ENCODE results near the gene RAMP1.
"Not testable (repeated sequence)": the region's sequence is repeated elsewhere in the genome, so short reads cannot be mapped to it uniquely, and the experiment has no call there.

The RAMP1 gene

GRCh38 chr2:237833546-237833945 lies 25.9 kb upstream of the RAMP1 start:
- H3K27ac ChIP-seq = no peak overlapping the region
- no peaks in the 10 kb centered on the region for H3K9me3 ChIP-seq
- no peak overlapping the region for H3K4me2 ChIP-seq
- H3K27me3 ChIP-seq = no peaks in the 10 kb centered on the region
- H3K4me1 ChIP-seq = peaks cover 9% of the 10 kb centered on the region
- no peak overlapping the region for H3K4me3 ChIP-seq
- no peak for TF ChIP-seq Cebpa-rat (IDR thresholded peaks at IDR 0.05)
- H3K9ac ChIP-seq = no peak overlapping the region
- H3K36me3 ChIP-seq = no peaks in the 10 kb centered on the region
- H4K20me1 ChIP-seq = no peaks in the 10 kb centered on the region

DNA sequence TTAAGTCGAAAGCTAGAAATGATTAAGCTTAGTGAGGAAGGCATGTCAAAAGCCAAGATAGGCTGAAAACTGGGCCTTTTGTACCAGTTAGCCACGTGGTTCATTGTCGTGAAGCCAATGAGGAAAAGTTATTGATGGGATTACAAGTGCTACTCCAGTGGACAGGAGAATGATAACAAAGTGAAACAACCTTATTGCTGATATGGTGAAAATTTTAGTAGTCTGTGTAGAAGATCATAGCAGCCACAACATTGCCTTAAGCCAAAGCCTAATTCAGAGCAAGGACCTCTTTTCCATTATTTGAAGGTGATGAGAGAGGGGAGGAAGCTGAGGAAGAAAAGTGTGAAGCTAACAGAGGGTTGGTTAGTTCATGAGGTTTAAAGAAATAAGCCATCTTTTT lies 24.1 kb upstream of the RAMP1 start:
- H3K27ac ChIP-seq = no peak overlapping the region
- H4K20me1 ChIP-seq = no peaks in the 10 kb centered on the region
- no peak overlapping the region for H3K9ac ChIP-seq
- TF ChIP-seq Cebpa-rat (IDR thresholded peaks at IDR 0.05) = no peak
- H3K4me1 ChIP-seq = peaks cover 9% of the 10 kb centered on the region
- no peaks in the 10 kb centered on the region for H3K36me3 ChIP-seq
- no peaks in the 10 kb centered on the region for H3K27me3 ChIP-seq
- H3K4me2 ChIP-seq = no peak overlapping the region
- H3K4me3 ChIP-seq = no peak overlapping the region
- H3K9me3 ChIP-seq = no peaks in the 10 kb centered on the region

DNA sequence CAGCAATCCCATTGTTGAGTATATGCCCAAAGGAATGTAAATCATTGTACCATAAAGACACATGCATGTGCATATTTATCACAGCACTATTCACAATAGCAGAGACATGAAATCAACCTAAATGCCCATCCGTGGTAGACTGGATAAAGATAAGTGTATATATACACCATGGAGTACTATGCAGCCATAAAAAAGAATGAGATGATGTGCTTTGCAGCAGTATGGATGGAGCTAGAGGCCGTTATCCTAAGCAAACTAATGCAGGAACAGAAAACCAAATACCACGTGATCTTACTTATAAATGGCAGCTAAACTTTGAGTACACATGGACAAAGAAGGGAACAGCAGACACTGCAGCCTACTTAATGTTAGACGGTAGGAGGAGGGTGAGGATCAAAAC lies 18.4 kb upstream of the RAMP1 start:
- no peaks in the 10 kb centered on the region for H4K20me1 ChIP-seq
- no peaks in the 10 kb centered on the region for H3K27me3 ChIP-seq
- TF ChIP-seq Cebpa-rat (IDR thresholded peaks at IDR 0.05) = no peak
- peaks cover 4% of the 10 kb centered on the region; the same call in 1 of the 2 replicates for H3K9me3 ChIP-seq
- no peak overlapping the region for H3K9ac ChIP-seq
- no peak overlapping the region for H3K4me2 ChIP-seq
- no peaks in the 10 kb centered on the region for H3K36me3 ChIP-seq
- no peaks in the 10 kb centered on the region for H3K4me1 ChIP-seq
- no peak overlapping the region for H3K4me3 ChIP-seq
- no peak overlapping the region for H3K27ac ChIP-seq

DNA sequence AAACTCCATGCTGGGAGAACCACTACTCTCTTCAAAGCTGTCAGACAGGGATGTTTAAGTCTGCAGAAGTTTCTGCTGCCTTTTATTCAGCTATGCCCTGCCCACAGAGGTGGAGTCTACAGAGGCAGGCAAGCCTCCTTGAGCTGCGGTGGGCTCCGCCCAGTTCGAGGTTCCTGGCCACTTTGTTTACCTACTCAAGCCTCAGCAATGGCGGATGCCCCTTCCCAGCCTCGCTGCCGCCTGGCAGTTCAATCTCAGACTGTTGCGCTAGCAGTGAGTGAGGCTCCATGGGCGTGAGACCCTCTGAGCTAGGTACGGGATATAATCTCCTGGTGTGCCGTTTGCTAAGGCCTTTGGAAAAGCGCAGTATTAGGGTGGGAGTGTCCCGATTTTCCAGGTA lies 10.5 kb upstream of the RAMP1 start:
- not testable (repeated sequence) for H3K27ac ChIP-seq, H3K4me3 ChIP-seq, H3K9ac ChIP-seq, H3K4me2 ChIP-seq, H3K36me3 ChIP-seq, H4K20me1 ChIP-seq, H3K4me1 ChIP-seq, H3K27me3 ChIP-seq, H3K9me3 ChIP-seq

DNA sequence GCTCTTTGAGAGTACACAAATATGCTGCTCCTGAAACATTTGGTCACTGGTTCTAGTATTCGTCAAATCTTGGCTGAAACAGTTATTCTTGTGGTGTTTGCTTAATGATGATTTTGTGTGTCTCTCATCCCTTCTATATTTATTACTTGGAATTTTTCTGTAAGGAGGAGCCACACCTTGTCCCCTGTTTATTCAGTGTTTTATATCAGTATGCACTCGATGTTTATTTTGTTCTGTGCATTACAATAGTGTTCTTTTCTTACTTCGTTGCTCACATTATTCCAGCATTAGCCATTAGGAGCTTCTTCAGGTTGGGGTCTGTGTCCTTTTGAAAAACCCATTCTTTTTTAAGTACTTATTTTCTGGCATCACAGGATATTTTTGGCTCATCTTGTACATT lies 5.1 kb upstream of the RAMP1 start:
- Histone ChIP-seq H3K4me2 (no peak overlapping the region), H3K27ac (no peak overlapping the region), H3K4me3 (no peak overlapping the region), H3K9ac (no peak overlapping the region), H3K27me3 (peaks cover 19% of the 10 kb centered on the region), H3K36me3 (no peaks in the 10 kb centered on the region), H4K20me1 (peaks cover 9% of the 10 kb centered on the region; the same call in 1 of the 2 replicates), H3K9me3 (peaks cover 1% of the 10 kb centered on the region), H3K4me1 (peaks cover 6% of the 10 kb centered on the region; the same call in 1 of the 2 replicates)
- TF ChIP-seq Cebpa-rat (IDR thresholded peaks at IDR 0.05) = no peak

DNA sequence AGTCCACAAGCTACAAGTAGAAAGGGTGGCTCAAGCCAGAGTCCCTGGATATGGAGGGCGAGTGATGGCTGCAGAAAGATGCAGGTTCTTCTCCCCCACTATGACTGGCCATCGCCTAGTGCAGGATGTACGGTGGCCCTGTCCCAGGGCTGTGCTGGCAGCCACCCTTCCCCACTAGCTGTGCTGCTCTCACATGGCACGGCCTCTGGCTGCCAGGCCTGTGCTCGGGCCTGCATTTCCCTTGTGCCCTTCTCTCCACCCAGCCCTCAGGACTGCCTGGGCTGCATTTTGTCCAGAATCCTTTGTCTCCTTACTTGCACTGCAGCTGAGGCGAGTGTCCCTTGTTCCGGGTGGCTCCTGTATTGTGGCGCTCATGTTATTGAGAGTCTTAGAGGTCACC lies 1.6 kb upstream of the RAMP1 start:
- Histone ChIP-seq H3K4me2 (no peak overlapping the region), H3K27ac (no peak overlapping the region), H3K4me1 (peaks cover 6% of the 10 kb centered on the region; the same call in 1 of the 2 replicates), H3K36me3 (no peaks in the 10 kb centered on the region), H3K4me3 (no peak overlapping the region), H3K9me3 (no peaks in the 10 kb centered on the region), H3K9ac (no peak overlapping the region), H4K20me1 (peaks cover 23% of the 10 kb centered on the region; the same call in 1 of the 2 replicates), H3K27me3 (peaks cover 50% of the 10 kb centered on the region)
- TF ChIP-seq Cebpa-rat (IDR thresholded peaks at IDR 0.05) = no peak

DNA sequence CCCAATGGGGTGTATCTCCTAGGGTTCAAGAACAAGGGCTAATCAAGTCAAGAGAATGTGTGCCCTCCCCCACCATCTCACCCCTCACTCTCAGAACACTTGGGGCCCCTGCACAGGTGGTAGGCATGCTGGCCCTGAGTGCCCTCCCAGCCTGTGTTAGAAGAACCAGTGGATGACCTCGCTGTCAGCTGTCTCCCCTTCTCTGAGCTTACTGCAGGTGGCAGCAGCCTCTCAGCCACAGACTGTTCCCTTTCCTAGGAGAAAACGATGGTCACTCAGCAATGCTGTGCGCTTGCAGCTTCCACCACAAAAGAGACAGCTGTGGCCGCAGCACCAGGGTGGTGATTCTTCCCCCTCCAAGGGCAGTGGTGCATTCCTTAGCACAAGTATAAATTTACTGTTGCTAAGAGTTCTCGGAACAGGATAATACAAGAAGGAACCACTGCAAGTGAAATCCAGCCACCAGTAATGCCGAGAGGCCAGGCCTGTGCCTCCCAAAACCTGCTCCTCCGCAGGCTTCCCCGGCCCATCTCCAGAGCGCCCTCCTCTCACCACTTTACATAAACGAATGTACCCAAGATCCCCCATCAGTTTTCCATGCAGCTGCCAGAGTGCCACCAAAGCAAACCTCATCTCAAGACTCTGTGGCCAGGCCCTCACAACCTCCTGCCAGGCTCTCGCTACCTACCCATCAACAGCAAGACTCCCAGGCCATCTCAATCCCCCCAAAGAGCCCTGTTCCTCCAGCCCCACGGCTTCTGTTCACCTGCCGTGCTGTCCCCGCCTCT lies 935 bp upstream of the RAMP1 start:
- no peaks in the 10 kb centered on the region for H3K36me3 ChIP-seq
- H3K9ac ChIP-seq = no peak overlapping the region
- peaks cover 6% of the 10 kb centered on the region; the same call in 1 of the 2 replicates for H3K4me1 ChIP-seq
- no peak for TF ChIP-seq Cebpa-rat (IDR thresholded peaks at IDR 0.05)
- no peak overlapping the region for H3K27ac ChIP-seq
- peaks cover 23% of the 10 kb centered on the region; the same call in 1 of the 2 replicates for H4K20me1 ChIP-seq
- H3K4me2 ChIP-seq = no peak overlapping the region
- no peak overlapping the region for H3K4me3 ChIP-seq
- peaks cover 50% of the 10 kb centered on the region for H3K27me3 ChIP-seq
- no peaks in the 10 kb centered on the region for H3K9me3 ChIP-seq

DNA sequence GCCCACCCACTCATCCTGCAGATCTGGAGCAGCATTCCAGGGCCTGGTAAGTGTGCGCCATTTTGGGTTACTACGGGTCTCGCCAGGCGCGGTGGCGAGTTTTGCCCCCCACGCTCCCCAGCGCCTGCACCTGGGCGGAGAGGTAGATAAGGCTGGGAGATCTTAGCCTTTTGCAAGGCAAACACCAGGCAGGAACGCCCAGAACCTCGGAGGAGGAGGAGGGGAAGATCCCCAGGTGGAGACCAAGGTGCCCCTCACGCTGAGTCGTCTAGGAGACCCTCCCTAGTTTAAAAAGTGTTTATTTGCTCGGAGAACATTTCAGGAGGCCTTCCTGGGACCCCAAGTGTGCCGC lies 365 bp upstream of the RAMP1 start:
- no peak overlapping the region for H3K9ac ChIP-seq
- TF ChIP-seq Cebpa-rat (IDR thresholded peaks at IDR 0.05) = no peak
- no peaks in the 10 kb centered on the region for H3K9me3 ChIP-seq
- H4K20me1 ChIP-seq = peaks cover 23% of the 10 kb centered on the region; the same call in 1 of the 2 replicates
- H3K27me3 ChIP-seq = peaks cover 50% of the 10 kb centered on the region
- H3K4me2 ChIP-seq = no peak overlapping the region
- H3K36me3 ChIP-seq = no peaks in the 10 kb centered on the region
- no peak overlapping the region for H3K4me3 ChIP-seq
- H3K27ac ChIP-seq = no peak overlapping the region
- peaks cover 6% of the 10 kb centered on the region; the same call in 1 of the 2 replicates for H3K4me1 ChIP-seq

GRCh38 chr2:237860273-237860935 lies 981 bp downstream of the RAMP1 start:
- TF ChIP-seq Cebpa-rat (IDR thresholded peaks at IDR 0.05) = no peak
- Histone ChIP-seq H3K27me3 (peaks cover 50% of the 10 kb centered on the region), H3K4me2 (no peak overlapping the region), H4K20me1 (peaks cover 23% of the 10 kb centered on the region; the same call in 1 of the 2 replicates), H3K9me3 (no peaks in the 10 kb centered on the region), H3K9ac (no peak overlapping the region), H3K4me1 (peaks cover 6% of the 10 kb centered on the region; the same call in 1 of the 2 replicates), H3K27ac (no peak overlapping the region), H3K4me3 (no peak overlapping the region), H3K36me3 (no peaks in the 10 kb centered on the region)

- Histone ChIP-seq H3K4me3 (no peak overlapping the region), H3K9me3 (no peaks in the 10 kb centered on the region), H3K4me2 (no peak overlapping the region), H3K27me3 (peaks cover 50% of the 10 kb centered on the region), H3K9ac (no peak overlapping the region), H3K36me3 (no peaks in the 10 kb centered on the region), H3K4me1 (peaks cover 1% of the 10 kb centered on the region; the same call in 1 of the 2 replicates), H3K27ac (no peak overlapping the region), H4K20me1 (peaks cover 23% of the 10 kb centered on the region; the same call in 1 of the 2 replicates)
- no peak for TF ChIP-seq Cebpa-rat (IDR thresholded peaks at IDR 0.05)
These were observed 2.6 kb downstream of the RAMP1 start for GRCh38 chr2:237861875-237862527.
